ENCODE data around the gene SLC35F2. TPM values are rescaled to one million over a fixed set of nuclear protein-coding genes. Genes with fewer than 3 reads are reported as not detected.

SLC35F2 gene
- total RNA-seq, 6 experiments from 2014 or later = 0.06 to 0.55 (median 0.28) TPM; not detected in 1

GRCh38 chr11:107830915-107831540 lies 27.6 kb downstream of the SLC35F2 start:
- no peak for DNase-seq
- Histone ChIP-seq H3K4me3 (no peak overlapping the region), H3K27me3 (no peaks in the 10 kb centered on the region), H3K4me1 (peaks cover 0 to 7% (median 0%) of the 10 kb centered on the region in 4 donors), H3K27ac (no peak overlapping the region), H3K9me3 (no peaks in the 10 kb centered on the region), H3K36me3 (no peaks in the 10 kb centered on the region)
- 56% methylated on average over 5 of the region's 5 CpGs for WGBS (ENCODE audit: insufficient coverage, low coverage, low lambda C conversion rate, missing lambda C conversion rate)
- peak; percentile 34 to 85 (median 74) for ATAC-seq
- intact Hi-C loops (cut with DNase I) = no loop called here
- no peak for TF ChIP-seq POLR2A (IDR thresholded peaks at IDR 0.05)
- TF ChIP-seq CTCF (IDR thresholded peaks at IDR 0.05) = no peak

GRCh38 chr11:107827041-107827440 lies 31.5 kb downstream of the SLC35F2 start:
- intact Hi-C loops (cut with DNase I) = no loop called here
- H3K4me3 ChIP-seq = no peak overlapping the region
- no peaks in the 10 kb centered on the region for H3K36me3 ChIP-seq
- ATAC-seq = no peak
- no peak overlapping the region for H3K27ac ChIP-seq
- H3K27me3 ChIP-seq = no peaks in the 10 kb centered on the region
- no peaks in the 10 kb centered on the region for H3K9me3 ChIP-seq
- TF ChIP-seq CTCF (IDR thresholded peaks at IDR 0.05) (no peak), POLR2A (IDR thresholded peaks at IDR 0.05) (no peak)
- no peak for DNase-seq
- peaks cover 0 to 7% (median 0%) of the 10 kb centered on the region in 4 donors for H3K4me1 ChIP-seq
- WGBS (ENCODE audit: insufficient coverage, low coverage, low lambda C conversion rate, missing lambda C conversion rate) = 89% methylated on average over 2 of the region's 3 CpGs

GRCh38 chr11:107825875-107826274 lies 32.7 kb downstream of the SLC35F2 start:
- Histone ChIP-seq H3K4me1 (no peaks in the 10 kb centered on the region), H3K27me3 (no peaks in the 10 kb centered on the region), H3K4me3 (no peak overlapping the region), H3K27ac (no peak overlapping the region), H3K36me3 (no peaks in the 10 kb centered on the region), H3K9me3 (no peaks in the 10 kb centered on the region)
- TF ChIP-seq POLR2A (IDR thresholded peaks at IDR 0.05) (no peak), CTCF (IDR thresholded peaks at IDR 0.05) (no peak)
- intact Hi-C loops (cut with DNase I) = no loop called here
- ATAC-seq (no peak), DNase-seq (no peak)
- 82% methylated on average over 2 of the region's 2 CpGs for WGBS (ENCODE audit: insufficient coverage, low coverage, low lambda C conversion rate, missing lambda C conversion rate)

- WGBS (ENCODE audit: insufficient coverage, low coverage, low lambda C conversion rate, missing lambda C conversion rate) = 56% methylated on average over 5 of the region's 5 CpGs
- ATAC-seq = no peak
These were observed 33.8 kb downstream of the SLC35F2 start for GRCh38 chr11:107824668-107825369.

More at GRCh38 chr11:107824668-107825369, 33.8 kb downstream of the SLC35F2 start:
- Histone ChIP-seq H3K27ac (no peak overlapping the region), H3K36me3 (no peaks in the 10 kb centered on the region), H3K27me3 (no peaks in the 10 kb centered on the region), H3K9me3 (no peaks in the 10 kb centered on the region), H3K4me3 (no peak overlapping the region), H3K4me1 (no peaks in the 10 kb centered on the region)
- TF ChIP-seq POLR2A (IDR thresholded peaks at IDR 0.05) (no peak), CTCF (IDR thresholded peaks at IDR 0.05) (no peak)
- no peak for DNase-seq
- intact Hi-C loops (cut with DNase I) = no loop called here

Measured in right lobe of liver (tissue), 6 donors.